Transverse colon (tissue), 4 donors: ENCODE data around the gene CBLN2.

Experiments
- CTCF ChIP-seq, 5 experiments: fragments of 200-600 bp in 3 of 5; fragments of 450-650 bp in 2 of 5; sonication (generic) in 3 of 5; IDR thresholded peaks; 1 replicate in 2 of 5; 2 replicates in 3 of 5; pipeline ENCODE4 v1.5.1; 2016 to 2017; ENCODE audit warnings: antibody characterized with exemption in 5 of 5, inconsistent platforms in 3 of 5, mild to moderate bottlenecking in 2 of 5, moderate library complexity in 1 of 5
- POLR2AphosphoS5 ChIP-seq, 3 donors: sonication (generic); formaldehyde crosslinking; IDR thresholded peaks; one replicate each; pipeline ENCODE4 v1.6.1; 2016; ENCODE audit warnings: antibody characterized with exemption in 3 of 3

GRCh38 chr18:72584787-72585186 lies 40.6 kb upstream of the CBLN2 start:
- TF ChIP-seq CTCF (IDR thresholded peaks at IDR 0.05) (no peak), POLR2AphosphoS5 (IDR thresholded peaks at IDR 0.05) (no peak)
